Activated effector memory CD4-positive, alpha-beta T cell treated with Interleukin-2 at 50 U/mL for 16 hours (primary cell): ENCODE data around the gene NUMBL.
"Not testable (repeated sequence)": the region's sequence is repeated elsewhere in the genome, so short reads cannot be mapped to it uniquely, and the experiment has no call there.

Source experiments
- DNase-seq: peaks from one replicate; pipeline ENCODE4 v3.0.0-alpha.2; 2020

NUMBL gene

DNA sequence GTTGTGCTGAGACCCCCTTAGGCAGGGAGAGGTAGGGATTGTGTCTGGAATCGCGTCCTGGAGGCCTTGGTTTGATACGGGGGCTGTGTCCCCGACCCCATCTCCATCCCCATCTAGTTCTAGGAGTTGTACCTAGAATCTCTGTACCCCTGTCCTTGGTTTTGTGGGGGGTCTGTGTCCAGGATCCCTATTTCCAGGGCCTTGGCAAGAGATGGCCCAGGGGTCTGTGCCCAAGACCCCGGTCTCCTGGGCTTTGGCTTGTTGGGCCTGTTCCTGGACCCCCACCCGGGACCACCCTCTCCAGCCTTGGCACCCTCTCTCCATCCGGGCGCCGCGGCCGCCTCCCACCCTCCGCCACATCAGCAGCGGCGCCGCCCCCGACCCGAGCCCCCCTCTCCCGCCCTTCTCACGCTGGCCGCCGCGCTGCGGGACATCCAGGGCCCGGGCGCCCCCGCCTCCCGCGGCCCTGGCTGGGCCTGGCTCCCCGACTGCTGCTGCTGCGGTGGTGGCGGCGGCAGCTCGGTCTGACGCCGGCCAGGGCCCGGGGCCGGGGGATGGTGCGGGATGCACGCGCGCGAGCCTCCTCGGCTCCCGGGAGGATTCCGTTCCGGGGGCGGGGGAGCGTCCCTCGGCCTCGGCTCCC lies at the start of gene NUMBL:
TSS of gene NUMBL (minus strand) at position 602 of the 643 bp plus-strand sequence. CDS start at position 434, 168 bp downstream.
- no peak for DNase-seq

DNA sequence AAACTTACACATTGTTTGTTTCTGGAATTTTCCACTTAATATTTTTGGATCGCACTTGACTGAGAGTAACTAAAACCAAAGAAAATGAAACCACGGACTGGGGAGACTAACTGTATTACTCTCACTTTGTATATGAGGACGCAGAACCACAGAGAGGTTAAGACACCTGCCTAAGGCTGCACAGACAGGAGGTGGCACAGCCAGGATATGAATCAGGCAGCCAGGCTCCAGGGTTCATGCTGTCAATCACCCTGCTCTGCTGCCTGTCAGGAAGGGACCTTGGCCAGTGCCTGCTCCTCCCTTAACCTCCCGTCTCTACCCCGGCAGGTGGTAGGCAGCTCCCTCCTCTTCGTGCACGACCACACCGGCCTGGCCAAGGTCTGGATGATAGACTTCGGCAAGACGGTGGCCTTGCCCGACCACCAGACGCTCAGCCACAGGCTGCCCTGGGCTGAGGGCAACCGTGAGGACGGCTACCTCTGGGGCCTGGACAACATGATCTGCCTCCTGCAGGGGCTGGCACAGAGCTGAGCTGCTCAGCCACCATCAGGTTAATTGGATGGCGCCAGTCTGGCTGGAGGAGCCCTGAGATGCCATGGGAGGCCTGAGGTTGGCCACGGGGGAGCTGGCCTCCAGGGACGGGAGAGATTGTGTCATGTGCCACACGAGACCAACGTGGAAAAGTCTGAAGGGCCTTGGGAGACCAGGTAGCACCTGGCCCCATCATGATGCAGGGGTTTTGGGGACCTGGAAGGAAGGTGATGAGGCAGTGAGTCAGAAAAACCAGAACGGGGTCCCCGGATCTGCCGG lies 48.8 kb upstream of the NUMBL start:
- DNase-seq = no peak

GRCh38 chr19:40737102-40737644 lies 46.7 kb upstream of the NUMBL start:
- no peak for DNase-seq

DNA sequence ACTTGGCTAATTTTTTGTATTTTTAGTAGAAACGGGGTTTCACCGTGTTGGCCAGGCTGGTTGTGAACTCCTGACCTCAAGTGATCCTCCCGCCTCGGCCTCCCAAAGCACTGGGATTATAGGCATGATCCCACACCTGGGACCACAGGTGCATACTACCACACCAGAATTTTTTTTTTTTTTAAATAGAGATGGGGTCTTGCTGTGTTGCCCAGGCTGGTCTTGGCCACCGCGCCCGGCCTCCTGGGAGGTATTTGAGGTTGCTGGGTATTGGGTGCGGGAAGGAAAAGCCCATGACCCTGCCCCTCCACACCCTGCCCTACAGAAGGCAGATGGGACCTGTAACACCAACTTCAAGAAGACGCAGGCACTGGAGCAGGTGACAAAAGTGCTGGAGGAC lies 46.2 kb upstream of the NUMBL start:
- DNase-seq = no peak

GRCh38 chr19:40735013-40735771 lies 44.7 kb upstream of the NUMBL start:
- no peak for DNase-seq

DNA sequence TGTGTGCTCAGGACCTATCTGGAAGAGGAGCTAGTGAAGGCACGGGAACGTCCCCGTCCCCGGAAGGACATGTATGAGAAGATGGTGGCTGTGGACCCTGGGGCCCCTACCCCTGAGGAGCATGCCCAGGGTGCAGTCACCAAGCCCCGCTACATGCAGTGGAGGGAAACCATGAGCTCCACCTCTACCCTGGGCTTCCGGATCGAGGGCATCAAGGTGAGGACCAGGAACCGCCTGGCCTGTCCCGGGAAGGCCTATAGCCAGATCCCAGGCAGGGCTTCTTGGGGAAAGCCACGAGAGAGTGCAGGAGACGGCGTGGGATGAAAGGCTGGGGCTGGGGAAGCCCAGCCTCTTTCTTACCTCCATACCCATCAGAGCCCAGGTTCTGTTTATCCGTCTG lies 42.7 kb upstream of the NUMBL start:
- no peak for DNase-seq

- not testable (repeated sequence) for DNase-seq
Measured at GRCh38 chr19:40732304-40732703, 41.9 kb upstream of the NUMBL start.

GRCh38 chr19:40730065-40730464 lies 39.6 kb upstream of the NUMBL start:
- not testable (repeated sequence) for DNase-seq

- DNase-seq = no peak
Measured at GRCh38 chr19:40726279-40726678, 35.8 kb upstream of the NUMBL start.

GRCh38 chr19:40724855-40725254 lies 34.4 kb upstream of the NUMBL start:
- no peak for DNase-seq

DNA sequence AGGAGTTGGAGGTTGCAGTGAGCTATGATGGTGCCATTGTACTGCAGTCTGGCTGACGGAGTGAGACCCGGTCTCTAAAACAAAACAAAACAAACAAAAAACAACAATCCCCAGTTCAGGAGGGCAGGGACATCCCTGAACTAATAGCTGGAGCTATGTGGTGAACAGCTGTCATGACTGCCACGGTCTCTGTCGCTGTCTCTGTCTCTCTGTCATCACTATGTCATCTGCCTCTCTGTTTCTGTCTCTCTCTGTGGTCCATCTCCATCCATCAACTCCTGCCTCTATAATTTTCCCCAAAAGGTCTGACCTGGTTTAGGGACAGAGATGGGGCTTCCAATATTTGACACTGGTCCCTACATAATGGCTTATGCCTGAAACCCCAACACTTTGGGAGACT lies 33.9 kb upstream of the NUMBL start:
- no peak for DNase-seq

DNA sequence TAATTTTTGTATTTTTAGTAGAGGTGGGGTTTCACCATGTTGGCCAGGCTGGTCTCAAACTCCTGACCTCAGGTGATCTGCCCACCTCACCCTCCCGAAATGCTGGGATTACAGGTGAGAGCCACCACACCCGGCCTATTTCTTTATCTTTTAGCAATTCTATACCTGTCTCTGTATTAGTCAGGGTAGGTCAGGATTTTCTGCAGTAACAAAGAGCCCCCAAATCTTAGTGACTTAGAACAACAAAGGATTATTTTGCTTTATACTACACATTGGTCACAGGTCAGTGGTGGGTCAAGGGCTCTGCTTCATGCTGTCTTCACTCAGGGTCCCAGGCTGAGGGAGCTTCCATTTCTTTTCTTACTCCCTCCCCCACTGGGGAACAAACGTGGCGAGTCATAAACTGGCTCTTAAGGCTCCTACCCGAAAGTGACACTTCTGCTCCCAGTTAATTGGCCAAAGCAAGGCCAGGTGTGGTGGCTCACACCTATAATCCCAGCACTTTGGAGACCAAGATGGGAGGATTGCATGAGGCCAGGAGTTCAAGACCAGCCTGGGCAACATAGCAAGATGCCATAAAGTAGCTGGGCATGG lies 33.3 kb upstream of the NUMBL start:
- DNase-seq = no peak

GRCh38 chr19:40721936-40722661 lies 31.6 kb upstream of the NUMBL start:
- no peak for DNase-seq

DNA sequence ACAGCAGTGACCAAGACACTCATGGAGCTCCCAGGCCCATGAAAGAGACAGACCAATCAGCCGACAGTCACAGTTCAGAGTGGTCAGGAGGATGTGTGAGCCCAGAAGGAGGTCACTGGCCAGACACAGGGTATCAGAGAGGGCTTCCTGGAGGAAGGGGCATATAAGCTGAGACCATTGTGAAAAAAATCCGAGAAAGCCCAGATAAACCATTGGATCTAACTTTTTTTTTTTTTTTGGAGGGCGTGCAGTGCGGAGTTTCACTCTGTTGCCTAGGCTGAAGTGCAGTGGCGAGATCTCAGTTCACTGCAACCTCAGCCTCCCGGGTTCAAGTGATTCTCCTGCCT lies 30.7 kb upstream of the NUMBL start:
- no peak for DNase-seq

DNA sequence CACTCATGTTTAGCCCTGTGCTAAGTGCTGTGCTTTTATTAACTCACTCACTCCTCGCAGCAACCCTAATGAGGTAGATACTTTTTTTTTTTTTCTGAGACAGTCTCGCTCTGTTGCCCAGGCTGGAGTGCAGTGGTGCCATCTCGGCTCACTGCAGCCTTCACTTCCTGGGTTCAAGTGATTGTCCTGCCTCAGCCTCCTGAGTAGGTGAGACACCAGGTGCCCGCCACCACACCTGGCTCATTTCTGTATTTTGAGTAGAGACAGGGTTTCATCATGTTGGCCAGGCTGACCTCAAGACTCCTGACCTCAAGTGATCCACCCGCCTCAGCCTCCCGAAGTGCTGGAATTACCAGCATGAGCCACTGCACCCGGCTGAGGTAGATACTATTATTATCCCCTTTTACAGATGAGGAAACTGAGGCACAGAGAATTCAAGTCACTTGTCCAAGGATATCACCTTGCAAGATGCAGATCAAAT lies 29.0 kb upstream of the NUMBL start:
- DNase-seq = no peak

DNA sequence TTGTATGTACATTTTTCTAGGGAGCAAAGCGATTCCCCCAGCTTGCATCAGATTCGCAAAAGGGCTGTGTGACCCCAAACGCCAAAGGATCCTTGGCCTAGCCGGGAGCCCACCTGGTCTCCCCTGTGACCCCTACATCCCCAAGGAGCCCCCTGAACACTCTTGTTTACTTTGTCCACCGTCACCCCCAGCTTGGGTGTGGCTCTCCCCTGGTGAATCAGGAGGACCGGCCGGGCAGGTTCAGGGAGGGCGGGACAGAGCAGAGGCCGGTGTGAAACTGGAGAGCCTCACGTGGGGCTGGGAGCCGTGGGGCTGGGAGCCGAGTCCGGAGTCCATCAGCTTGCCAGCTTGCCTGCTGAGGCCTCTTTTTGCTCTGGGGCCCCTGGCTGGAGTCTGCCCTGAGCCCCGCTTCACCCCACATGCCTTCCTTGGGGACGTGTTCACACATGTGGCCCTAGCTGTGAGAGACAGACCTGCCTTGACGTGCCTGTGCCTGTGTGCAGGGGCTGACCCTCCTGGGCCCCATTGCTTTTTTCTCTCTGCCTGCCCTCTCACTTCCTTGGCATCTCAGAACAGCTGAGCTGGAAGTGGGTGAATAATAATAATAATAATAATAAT lies 28.4 kb upstream of the NUMBL start:
- DNase-seq = no peak

DNA sequence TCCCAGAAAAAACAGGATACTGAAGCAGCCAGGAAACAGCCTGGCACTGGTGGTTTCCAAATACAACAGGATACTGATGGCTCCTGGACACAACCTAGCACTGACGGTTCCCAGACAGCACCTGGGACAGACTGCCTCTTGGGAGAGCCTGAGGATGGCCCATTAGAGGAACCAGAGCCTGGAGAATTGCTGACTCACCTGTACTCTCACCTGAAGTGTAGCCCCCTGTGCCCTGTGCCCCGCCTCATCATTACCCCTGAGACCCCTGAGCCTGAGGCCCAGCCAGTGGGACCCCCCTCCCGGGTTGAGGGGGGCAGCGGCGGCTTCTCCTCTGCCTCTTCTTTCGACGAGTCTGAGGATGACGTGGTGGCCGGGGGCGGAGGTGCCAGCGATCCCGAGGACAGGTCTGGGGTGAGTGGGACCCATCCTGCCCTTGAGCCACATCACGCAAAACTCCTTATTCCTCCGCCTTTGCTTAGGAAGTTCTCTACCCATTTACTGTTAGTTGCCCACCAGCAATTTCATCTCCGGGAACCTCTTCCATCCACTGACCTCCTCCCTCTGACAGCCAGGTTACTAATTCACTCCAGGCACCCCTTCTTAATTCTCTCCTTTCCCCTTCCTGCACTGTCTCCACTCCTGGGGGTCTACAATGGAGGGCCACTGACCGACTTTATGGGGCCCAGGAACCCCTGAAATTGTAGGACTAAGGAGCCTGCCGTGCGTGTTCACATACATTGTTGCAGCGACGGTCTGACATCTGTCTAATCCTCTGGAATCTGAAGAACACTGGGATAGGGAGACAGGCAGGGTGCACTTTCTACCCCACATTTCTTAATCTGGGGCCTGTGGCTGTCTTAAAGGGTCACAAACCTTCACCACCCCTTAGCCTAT lies 27.7 kb upstream of the NUMBL start:
- DNase-seq = no peak

GRCh38 chr19:40717325-40717879 lies 27.0 kb upstream of the NUMBL start:
- no peak for DNase-seq

DNA sequence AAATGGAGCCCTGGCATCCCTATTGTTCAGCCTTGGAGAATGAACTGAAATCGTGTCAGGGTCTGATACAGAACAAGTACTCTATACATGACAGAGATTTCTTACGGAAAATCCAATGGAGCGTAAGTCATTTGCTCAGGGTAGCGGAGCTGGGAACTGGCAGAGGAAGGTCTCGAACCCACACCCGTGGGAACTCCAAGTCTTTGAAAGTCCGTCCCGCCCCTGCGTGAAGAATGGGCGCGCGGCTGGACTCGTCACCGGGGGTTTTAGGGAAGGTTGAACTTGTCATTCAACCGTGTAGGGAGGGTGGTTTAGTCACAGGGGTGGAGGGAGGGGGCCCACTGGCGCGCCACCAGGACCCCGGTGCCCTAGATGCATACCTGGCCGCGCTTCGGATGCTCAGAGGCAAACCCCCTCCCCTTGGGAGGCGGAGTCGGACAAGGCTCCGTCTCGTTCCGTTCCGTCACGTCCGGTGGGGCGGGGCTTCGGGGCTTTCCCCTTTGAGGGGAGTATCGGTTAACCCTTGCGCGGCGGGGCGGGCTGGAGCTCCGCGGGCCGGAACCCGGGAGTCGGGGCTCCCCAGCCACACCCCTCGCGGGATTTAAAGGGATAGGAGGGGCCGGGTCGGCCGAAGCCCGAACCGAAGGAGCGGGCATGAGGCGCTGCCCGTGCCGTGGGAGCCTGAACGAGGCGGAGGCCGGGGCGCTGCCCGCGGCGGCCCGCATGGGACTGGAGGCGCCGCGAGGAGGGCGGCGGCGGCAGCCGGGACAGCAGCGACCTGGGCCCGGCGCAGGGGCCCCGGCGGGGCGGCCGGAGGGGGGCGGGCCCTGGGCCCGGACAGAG lies 26.3 kb upstream of the NUMBL start, which contains the start of the genes COQ8B and ITPKC:
TSS of gene COQ8B (minus strand) at position 405 of the 843 bp plus-strand sequence. CDS start 2,254 bp downstream, outside the sequence.
TSS of gene ITPKC (plus strand) at position 631 of the 843 bp plus-strand sequence. CDS start at position 655, 24 bp downstream.
- DNase-seq = peak; percentile 98
